IPS-18c (cell line): ENCODE results near the gene SCGB3A1.
A peak's percentile ranks its signal among the peaks of the same experiment; 100 is the strongest.

Source experiments
- H3K4me3 ChIP-seq: 2 replicates; pipeline ENCODE4 v1.7.0; 2013; ENCODE audit warnings: low read depth, mild to moderate bottlenecking, low read length, moderate library complexity; ENCODE audit not compliant: insufficient read depth
- H3K9me3 ChIP-seq: one replicate; pipeline ENCODE4 v1.6.1; 2013; ENCODE audit warnings: mild to moderate bottlenecking, low read length, moderate library complexity; ENCODE audit not compliant: control insufficient read depth, insufficient read depth

The SCGB3A1 gene

DNA sequence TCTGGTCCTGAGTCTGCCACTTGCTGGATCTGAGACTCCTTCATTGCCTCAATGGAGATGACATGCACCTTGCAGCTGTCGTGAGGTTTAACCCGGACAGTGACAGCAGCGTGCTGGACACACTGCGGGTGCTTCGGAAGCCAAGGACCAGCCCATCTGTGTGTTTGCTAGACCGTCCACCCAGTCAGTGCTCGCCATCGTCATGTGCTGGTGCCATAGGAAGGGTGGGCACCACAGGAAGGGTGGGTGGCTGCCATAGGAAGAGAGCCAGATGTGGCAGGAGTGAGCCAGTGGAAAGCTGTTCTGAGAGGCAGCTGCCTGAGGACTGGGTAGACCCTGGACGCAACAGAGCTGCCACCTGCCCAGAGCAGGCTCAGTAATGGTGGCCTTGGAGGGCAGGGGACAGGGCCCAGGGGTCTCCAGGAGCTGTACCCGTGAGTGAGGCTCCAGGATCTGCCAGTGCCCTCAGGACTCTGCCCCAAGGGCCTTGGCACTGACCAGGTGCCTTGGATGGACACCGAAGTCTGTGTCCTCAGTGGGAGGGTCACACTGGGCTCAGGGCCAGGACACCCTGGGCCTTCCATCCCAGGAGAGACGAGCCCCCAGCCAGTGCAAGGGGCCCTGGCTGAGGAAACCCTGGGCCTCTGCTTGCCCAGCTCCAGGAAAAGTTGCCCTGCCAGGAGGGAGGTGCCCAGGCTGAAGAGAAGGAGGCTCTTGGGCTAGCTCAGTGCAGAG is 36.3 kb upstream of the SCGB3A1 start:
- no peak overlapping the region for H3K4me3 ChIP-seq
- H3K9me3 ChIP-seq: no peaks in the 10 kb centered on the region

DNA sequence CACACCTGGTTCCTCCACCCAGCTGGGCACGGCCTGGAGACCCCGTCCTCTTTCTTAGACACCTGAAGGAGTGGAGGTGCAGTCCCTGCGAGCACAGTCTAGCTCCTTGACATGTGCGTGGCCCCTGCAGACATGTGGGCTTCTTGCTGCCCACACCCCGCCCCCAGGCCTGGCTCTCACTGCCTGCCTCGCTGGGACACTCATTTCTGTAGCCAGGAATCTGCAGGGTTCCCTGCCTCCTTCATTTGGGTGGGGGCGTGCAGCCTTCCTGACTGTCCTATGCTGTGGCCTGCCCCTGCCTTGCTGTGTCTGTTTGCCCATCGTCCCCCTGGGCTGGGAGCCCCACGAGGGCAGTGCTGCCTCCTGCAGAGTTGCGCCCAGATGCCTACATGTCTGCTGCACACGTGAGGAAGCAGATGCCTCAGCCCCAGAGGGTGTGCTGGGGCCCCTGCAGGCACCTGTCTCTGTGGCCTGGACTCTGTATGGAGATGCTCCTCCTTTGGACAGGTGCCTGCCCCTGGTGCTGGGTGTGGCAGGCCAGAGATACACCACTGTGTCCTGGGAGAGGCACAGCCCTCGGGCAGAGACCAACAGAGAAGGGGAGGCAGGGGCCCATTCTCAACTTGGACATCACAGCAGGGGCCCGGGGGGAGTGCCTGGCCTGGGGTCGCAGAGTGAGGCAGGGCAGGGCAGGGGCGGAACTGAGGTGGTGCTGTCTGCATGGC is 35.5 kb upstream of the SCGB3A1 start:
- Histone ChIP-seq H3K9me3 (no peaks in the 10 kb centered on the region), H3K4me3 (no peak overlapping the region)

DNA sequence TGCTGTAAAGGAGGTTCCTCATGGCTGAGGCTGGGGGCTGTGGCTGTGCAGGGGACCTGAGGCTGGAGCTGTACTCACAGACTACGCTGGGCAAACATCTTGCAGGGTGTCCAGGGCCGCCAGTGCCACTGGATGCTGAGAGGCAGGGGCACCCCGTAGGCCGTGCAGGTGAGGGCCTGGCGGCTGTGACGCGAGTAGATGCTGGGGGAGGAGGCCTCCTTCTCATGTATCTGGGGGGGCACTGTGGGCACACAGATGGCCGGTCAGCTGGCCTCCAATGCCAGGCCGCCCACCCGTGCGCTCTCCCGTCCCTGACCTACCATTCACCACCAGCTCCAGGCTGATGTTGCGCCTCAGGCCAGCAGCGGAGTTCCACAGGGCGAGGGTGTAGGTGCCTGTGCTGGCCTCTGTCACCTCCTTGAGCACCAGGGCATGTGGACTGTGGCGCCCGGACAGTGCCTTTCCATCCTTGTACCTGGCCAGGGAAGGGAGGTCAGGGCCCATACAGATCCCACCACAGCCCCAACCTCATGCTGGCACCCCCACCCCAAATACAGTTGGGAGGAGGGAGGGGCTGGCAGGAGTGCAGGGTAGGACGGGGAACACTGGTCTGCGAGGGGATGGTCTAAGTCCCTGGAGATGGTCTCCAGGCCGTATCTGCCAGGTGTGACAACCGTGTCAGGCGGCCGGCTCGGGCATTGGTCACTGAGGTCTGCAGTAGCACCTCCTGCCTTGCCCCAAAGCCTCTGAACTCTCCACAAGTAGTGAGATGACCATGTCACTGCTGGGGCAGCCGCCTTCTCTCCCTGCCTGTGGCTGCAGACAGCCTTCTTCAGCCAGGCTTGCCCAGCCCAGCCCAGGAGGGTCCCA is 34.7 kb upstream of the SCGB3A1 start:
- no peak overlapping the region for H3K4me3 ChIP-seq
- no peaks in the 10 kb centered on the region for H3K9me3 ChIP-seq

DNA sequence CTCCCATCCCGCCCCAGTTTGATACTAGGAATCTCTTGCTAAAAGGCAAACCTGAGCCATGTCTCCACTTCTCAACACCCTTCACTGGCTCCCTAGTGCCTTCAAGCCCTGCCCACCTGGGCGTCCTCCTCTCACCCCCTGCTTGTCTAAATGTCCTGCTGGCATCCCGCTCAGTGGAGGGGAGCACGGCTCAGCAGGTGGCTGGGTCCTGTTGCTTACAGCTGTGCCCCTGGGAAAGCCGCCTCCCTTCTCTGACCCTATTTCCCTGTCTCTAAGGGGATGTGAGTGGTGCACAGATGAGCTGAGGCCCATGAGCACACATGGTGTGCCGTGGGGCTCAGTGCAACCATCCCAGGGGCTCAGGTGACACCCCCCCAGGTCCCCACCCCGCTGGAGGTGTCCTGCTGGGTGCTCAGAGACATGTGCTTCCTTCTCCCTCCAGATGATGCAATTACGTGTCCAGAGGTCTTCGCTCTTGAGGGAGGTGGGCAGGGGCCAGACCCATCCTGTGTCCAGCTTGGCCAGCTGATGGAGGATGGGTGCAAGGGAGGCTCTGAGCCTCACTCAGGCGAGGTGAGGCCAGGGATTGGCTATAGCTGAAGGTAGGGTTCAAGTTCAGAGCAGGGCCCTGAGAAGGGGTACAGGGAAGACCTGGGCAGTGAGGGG is 34.0 kb upstream of the SCGB3A1 start:
- H3K4me3 ChIP-seq: no peak overlapping the region

DNA sequence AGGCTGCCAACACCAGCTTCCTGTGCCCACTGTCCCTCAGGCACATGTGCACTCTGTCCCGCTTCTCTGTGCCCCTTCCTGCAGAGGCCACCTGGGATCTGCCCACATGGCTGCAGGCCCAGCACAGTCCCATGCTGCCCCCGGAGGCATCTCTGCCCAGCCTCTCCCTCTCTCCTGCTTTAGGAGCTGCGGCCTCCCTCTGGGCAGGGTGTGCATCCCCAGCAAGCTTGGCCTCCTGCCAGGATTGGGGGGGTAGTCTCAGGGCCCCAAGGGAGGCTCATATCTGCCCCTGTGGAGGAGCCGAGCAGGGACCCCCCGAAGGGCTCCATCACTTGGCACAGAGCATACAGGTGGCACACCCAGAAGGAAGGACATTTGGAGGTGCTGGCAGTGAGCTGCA is 33.3 kb upstream of the SCGB3A1 start:
- Histone ChIP-seq H3K9me3 (no peaks in the 10 kb centered on the region), H3K4me3 (no peak overlapping the region)

More for the DNA sequence above, 34.0 kb upstream of the SCGB3A1 start:
- no peaks in the 10 kb centered on the region for H3K9me3 ChIP-seq

DNA sequence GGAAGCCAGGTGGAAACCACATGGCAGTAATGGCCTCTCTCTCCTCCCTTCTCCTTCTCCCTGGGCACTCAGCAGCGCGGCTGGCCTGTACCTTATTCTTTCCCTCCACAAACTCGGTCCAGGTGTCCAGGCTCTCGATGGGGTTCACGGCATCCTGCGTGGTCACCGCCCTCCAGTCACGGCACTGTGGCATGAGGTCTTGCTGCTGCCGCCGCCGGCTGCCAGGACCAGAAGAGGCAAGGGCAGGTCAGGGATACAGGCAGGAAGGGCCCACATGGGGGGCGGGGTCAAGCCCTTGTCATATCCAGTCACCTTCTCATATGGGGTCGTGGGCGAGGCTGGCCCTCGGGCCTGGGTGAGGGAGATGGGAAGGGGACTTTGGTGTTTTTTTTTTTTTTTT is 32.5 kb upstream of the SCGB3A1 start:
- Histone ChIP-seq H3K9me3 (no peaks in the 10 kb centered on the region), H3K4me3 (no peak overlapping the region)

DNA sequence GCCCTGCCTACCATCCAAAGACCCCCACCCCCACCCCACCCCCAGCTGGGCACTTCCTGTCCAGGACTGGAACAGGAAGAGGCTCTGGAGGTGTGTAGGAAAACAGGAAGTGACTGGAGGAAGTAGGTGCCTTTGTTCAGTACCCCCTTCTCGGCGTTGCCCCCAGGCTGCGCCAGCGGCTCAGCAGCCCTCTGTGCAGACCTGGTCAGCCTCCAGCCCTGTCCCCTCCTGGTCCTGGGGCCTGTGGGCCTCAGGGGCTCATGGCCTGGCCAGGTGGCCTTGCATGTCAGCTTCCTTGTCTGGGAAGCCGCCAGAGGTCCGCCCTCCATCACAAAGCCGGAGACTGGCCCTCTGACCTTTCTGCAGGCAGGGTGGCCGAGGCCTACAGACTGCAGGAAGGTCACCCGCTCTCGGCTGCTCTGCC is 32.1 kb upstream of the SCGB3A1 start:
- Histone ChIP-seq H3K4me3 (no peak overlapping the region), H3K9me3 (no peaks in the 10 kb centered on the region)

DNA sequence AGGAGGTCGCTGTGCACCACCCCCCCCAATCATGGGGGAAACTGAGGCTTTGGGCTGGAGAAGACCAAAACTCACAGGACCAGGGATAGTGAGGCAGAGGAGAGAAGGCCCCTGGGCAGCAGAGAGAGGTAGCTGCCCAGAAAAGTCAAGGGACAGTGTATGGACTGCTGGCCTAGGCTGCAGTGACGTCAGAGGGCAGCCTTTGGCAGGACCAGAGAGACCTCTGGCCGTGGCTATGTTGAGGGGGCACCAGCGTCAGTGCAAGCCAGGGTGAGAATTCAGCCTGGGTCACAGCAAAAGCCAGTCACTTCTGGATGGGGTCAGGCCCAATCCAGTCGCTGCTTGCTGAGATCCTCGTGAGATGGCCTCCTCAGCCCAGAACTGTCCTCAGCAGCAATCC is 31.6 kb upstream of the SCGB3A1 start:
- Histone ChIP-seq H3K9me3 (no peaks in the 10 kb centered on the region), H3K4me3 (no peak overlapping the region)

DNA sequence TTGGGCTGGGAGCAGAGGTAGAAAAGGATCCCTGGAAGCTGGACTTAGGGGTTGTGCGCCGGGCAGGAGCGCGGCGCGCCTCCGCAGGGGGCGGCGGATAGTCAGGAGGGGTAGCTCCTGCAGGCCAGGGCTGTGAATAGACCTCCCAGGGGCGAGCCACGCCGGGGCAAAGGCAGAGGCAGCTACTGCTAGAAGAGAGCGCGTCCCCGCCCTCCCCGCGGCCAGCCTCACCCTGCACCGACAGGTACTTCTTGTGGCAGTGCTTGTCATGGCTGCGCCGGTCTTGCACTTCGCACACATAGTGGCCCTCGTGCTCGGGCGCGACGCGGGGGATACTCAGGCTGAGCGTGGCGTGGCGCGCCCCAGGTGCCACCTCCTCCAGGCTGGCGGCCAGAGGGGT is 30.0 kb upstream of the SCGB3A1 start:
- no peak overlapping the region for H3K4me3 ChIP-seq
- H3K9me3 ChIP-seq: no peaks in the 10 kb centered on the region

DNA sequence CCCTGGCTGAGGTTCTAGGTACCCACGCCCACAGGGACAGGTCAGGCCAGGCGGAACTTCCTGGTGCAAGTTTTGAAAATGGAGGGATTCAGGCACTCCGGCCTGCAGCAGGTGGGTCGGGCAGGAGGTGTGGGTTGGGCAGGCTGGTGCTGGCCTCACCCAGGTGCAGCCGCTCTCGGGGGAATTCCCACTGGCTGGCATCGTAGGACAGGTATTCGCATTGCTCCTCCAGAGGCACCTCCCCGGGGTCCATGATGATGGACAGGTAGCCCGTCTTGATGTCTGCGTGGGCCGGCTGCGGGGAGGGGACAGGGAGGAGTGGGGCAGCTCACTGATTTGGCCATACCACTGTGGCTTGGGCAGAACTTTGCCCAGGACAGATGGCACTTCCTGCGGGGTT is 28.7 kb upstream of the SCGB3A1 start:
- Histone ChIP-seq H3K4me3 (no peak overlapping the region), H3K9me3 (no peaks in the 10 kb centered on the region)

DNA sequence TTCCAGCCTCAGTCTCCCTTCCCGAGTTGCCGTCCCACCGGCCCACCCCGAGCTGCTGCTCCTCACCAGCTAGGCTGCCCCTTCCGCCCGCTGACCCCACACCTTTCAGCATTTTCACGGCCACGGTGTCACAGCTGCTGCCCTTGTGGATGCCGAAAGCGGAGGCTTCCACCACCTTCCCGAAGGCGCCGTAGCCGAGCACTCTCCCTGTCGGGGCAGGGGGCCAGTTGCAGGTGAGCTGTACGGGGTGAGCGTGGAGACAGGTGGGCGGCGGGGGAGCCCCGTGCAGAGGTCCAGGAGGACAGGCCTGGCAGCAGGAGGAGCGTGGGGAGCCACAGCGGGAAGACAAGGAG is 28.2 kb upstream of the SCGB3A1 start:
- Histone ChIP-seq H3K9me3 (no peaks in the 10 kb centered on the region), H3K4me3 (peak overlapping the region; percentile 68)

DNA sequence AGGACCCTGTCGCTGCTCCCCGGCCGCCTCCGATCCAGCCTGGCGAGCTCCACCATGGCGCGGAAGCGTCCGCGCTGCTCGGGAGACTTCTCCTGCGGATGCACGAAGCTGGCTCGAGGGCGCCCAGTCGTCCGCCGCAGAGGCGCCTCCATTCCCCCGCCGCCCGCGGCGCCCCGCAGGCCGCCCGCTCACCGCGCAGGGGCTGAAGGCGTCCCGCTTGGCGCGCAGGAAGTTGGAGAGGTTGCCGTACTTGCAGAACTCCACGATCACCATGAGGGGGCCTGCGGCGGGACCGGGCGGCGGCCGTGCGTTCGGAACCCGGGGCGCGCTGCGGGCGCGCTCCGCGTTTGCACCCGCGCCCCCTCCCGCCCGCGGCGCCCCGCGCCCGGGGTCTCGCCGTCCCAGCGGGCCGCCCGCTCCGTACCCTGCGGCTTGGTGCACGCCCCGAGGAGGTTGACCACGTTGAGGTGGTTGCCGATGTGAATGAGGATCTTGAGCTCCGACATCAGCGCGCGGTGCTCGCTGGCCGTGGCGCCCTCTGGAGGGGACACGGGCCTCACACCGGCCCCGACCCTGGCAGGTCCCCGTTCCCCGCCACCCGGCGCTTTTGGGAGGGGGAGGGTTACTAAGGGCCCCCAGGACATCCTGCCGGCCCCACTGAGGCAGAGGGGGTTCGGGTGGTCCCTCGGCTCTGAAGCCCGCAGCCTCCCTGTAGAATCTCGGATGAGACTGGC is 27.7 kb upstream of the SCGB3A1 start:
- Histone ChIP-seq H3K4me3 (peak overlapping the region; percentile 68), H3K9me3 (no peaks in the 10 kb centered on the region)

DNA sequence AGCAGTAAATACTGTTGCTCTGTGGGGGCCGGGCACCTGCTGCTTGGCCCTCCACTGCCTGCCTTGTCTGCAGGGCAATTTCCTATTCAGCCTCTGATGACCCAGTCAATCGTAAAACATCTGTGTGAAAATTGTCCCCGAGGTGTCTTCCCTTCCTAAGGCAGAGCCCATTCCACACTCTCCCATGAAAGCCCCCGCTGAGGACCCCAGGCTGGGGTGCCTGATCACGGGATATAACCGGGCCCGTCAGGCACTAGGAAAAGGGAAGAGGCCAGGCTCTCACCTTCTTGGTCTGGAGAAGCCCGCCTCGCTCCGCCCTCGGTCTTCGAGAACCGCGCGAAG is 27.2 kb upstream of the SCGB3A1 start:
- no peaks in the 10 kb centered on the region for H3K9me3 ChIP-seq
- H3K4me3 ChIP-seq: peak overlapping the region; percentile 68

DNA sequence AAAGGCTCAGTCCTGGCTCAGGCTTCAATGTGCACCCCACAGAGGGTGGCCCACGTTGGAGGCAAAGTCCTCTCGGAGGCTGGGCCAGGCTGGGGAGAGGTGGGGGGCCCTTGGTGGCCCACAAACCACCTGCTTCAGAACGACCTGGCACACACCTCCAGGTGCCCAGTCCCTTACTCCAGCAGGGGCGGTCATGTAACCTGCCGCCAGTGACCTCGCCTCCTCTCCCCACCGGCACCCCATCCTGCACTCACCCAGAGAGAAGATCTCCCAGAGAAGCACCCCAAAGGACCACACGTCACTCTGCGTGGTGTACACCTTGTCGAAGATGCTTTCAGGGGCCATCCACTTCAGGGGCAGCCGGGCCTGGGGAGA is 22.5 kb upstream of the SCGB3A1 start:
- H3K4me3 ChIP-seq: no peak overlapping the region

DNA sequence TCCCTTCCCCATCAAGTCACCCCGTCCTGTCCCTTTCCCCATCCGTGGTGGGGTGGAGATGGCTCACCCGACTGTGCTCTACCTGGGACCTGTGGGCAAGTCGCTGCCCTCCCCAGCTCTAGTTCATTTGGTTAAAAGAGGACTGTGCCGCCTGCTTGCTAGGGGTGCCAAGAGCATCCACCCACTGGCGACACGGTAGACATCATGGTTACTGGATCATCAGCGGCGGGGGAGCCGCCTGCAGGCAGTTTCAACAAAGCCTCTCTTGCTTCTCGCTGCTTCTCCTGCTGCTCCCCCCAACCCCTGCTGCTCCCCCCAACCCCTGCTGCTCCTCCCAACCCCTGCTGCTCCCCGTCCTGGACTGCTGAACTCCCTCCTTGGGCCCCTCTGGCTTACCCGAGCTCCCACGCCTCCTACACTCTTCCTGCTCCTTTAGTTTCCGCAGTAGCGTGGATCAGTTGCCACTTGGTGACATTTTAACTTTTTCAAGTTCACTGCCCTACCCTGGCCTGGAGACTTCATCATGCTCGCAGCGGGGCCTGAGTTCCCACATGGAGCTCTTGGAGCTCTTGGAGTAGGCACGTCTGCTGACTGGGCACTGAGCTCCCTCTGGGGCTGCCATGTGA is 22.0 kb upstream of the SCGB3A1 start:
- Histone ChIP-seq H3K9me3 (no peaks in the 10 kb centered on the region), H3K4me3 (no peak overlapping the region)

More for the DNA sequence above, 22.5 kb upstream of the SCGB3A1 start:
- H3K9me3 ChIP-seq: no peaks in the 10 kb centered on the region

DNA sequence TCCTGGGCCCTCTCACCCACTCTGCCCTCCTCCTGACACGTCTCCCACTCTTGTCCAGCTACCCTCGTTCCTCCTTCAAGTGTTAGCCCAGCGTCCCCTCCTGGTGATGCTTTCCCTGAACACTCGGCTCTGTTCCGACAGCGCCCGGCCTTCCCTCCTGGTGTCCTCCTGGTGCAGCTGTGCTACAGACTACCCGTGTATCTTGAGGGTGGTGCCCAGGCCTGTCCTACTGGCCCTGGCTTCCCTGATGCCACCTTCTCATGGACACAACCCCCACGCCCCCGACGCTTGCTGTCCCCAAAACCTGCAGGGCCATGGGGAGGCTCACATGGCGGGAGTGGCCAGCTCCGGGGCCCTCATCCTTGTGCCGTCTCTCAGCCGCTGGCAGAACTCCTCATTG is 21.4 kb upstream of the SCGB3A1 start:
- H3K9me3 ChIP-seq: no peaks in the 10 kb centered on the region
- no peak overlapping the region for H3K4me3 ChIP-seq
